Stomach (tissue), 9 donors: Measurements from ENCODE around the gene ATP5F1D. TPM values are rescaled to one million over a fixed set of nuclear protein-coding genes. Genes with fewer than 3 reads are reported as not detected.

Experiments used
- DNase-seq, 2 donors: peaks; one replicate each; pipeline versions ENCODE4 v3.0.0 to v3.0.0-alpha.2; 2013 to 2019
- H3K27ac ChIP-seq, 5 donors: fragments of 200-600 bp in 4 of 5; sonication (generic) in 4 of 5; one replicate each; pipeline ENCODE4 v1.5.1; 2013 to 2019; ENCODE audit warnings: mild to moderate bottlenecking in 1 of 5, moderate library complexity in 1 of 5
- H3K27me3 ChIP-seq, 3 donors: fragments of 200-600 bp; sonication (generic); one replicate each; pipeline ENCODE4 v1.5.1; 2017 to 2019; ENCODE audit warnings: mixed run types in 1 of 3
- H3K36me3 ChIP-seq, 4 donors: fragments of 200-600 bp; sonication (generic); 1 replicate in 3 of 4; 2 replicates in 1 of 4; pipeline ENCODE4 v1.5.1; 2016 to 2019
- H3K4me1 ChIP-seq, 4 donors: fragments of 200-600 bp; sonication (generic); one replicate each; pipeline ENCODE4 v1.5.1; 2016 to 2019
- H3K4me3 ChIP-seq, 4 donors: fragments of 200-600 bp; sonication (generic) in 3 of 4; one replicate each; pipeline ENCODE4 v1.5.1; 2016 to 2019; ENCODE audit warnings: mild to moderate bottlenecking in 1 of 4
- H3K9me3 ChIP-seq, 4 donors: fragments of 200-600 bp; sonication (generic); one replicate each; pipeline ENCODE4 v1.5.1; 2016 to 2019
- CTCF ChIP-seq, 7 experiments: fragments of 450-650 bp in 4 of 7; fragments of 200-600 bp in 3 of 7; sonication (generic) in 3 of 7; IDR thresholded peaks; one replicate each; pipeline ENCODE4 v1.5.1; 2016 to 2019; ENCODE audit warnings: antibody characterized with exemption in 7 of 7, control low read depth in 2 of 7, mild to moderate bottlenecking in 1 of 7
- EP300 ChIP-seq: sonication (generic); formaldehyde crosslinking; IDR thresholded peaks from one replicate; pipeline ENCODE4 v1.6.1; 2017; ENCODE audit warnings: antibody characterized with exemption
- POLR2A ChIP-seq, 4 donors: fragments of 450-650 bp; IDR thresholded peaks; one replicate each; pipeline ENCODE4 v1.6.1; 2016; ENCODE audit warnings: antibody characterized with exemption in 4 of 4, control low read depth in 2 of 4, mild to moderate bottlenecking in 1 of 4, moderate library complexity in 1 of 4
- POLR2AphosphoS5 ChIP-seq, 3 donors: sonication (generic); formaldehyde crosslinking; IDR thresholded peaks; one replicate each; pipeline ENCODE4 v1.6.1; 2016; ENCODE audit warnings: antibody characterized with exemption in 3 of 3
- WGBS, 5 donors: extraction: QIAGEN DNeasy Blood & Tissue Kit in 3 of 5; methylation state at CpG; one replicate each; pipeline versions ENCODE4 v1.1.5 to v1.1.7; 2013 to 2018; 5-methylcytosine and 5-hydroxymethylcytosine counted together
- intact Hi-C: fragments of 100-400 bp; cut with DNase I; formaldehyde crosslinking; loops from one replicate; pipeline ENCODE4 v1.15.1; 2023; ENCODE audit warnings: low total_unique reads
- polyA plus RNA-seq, 3 donors: library from polyadenylated mRNA; stranded (reverse); fragments of 200-250 nt; gene quantifications; one replicate each; pipeline ENCODE4 v1.2.3, GENCODE V29; 2013
- total RNA-seq, 5 donors: library from RNA; depleted of rRNA; stranded (reverse); fragments of >200 nt; gene quantifications; one replicate each; pipeline versions ENCODE4 v1.1.0 to v1.2.3, GENCODE V29; 2014 to 2016
- donor health status: healthy with polysubstance abuse.
- donor health status: Bipolar disorder and iron deficiency.
- donor health status: healthy.

Gene ATP5F1D
- total and polyA plus RNA-seq, 8 donors, result 26.4 to 905 (median 272) TPM

DNA sequence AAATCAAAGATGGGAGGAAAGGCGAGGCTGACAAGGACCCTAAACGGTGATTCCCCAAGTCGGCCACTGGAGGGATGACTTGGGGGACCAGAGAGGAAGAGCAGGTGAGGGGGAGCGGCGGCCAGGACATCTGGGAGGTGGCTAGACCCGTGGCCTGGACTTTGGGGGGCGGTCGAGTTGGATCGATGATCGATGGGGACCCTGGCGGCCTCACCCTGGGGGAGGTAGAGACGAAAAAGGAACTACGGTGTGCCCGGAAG is 19.9 kb downstream of the ATP5F1D start:
- Histone ChIP-seq H3K27me3 (no peaks in the 10 kb centered on the region), H3K4me1 (peaks cover 72 to 95% (median 88%) of the 10 kb centered on the region in 4 donors), H3K4me3 (peak overlapping the region; percentile 52 to 69 (median 62)), H3K27ac (peak overlapping the region; percentile 93 to 100 (median 100)), H3K9me3 (no peaks in the 10 kb centered on the region), H3K36me3 (peaks cover 18 to 22% (median 20%) of the 10 kb centered on the region in 4 donors)
- TF ChIP-seq CTCF (IDR thresholded peaks at IDR 0.05) (no peak), POLR2A (IDR thresholded peaks at IDR 0.05) (no peak), POLR2AphosphoS5 (IDR thresholded peaks at IDR 0.05) (no peak), EP300 (no peak)
- DNase-seq, result no peak
- 6 to 14% (median 12%) methylated on average over 14 of the region's 14 CpGs for WGBS, 5 donors
- intact Hi-C loops, result no loop called here

DNA sequence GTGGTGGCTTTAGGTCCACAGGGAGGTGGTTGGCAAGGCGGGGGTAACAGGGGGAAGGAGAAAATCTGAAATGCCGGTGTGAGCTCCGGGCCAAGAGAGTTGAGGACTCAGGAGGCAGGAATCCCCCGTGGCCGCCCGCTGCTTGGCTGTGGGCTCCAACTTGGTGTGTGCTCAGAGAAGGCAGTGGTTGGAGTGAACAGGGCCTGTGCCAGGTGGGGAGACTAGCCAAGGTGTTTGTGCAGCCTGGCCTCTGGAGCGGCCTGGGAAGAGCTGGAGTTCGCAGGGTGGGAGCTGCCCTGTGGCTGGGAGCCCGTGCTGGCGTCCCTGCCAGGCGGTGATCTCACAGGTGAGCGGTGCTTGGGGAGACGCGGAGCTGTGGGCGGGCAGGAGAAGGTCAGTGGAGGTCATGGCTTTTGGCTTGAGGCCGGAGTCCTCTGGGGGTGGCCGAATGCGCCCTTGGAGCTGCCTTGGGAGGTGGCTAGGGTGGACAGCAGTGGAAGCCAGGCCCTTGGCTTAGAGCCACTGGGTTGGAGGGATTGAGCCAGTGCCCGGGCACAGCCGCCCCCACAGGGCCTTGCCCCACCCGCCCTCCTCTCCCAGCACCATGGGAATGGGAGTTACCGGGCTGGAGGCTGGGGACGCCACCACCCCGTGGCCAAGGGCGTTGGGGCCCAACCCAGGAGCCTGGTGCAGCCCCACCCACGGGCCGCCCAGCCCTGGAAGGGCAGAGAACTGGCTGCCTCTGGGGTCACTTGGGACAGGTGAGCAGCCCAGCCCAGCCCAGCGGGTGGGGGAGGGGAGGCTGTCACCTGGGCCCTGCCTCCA is 20.5 kb downstream of the ATP5F1D start:
- WGBS, 5 donors, result 9 to 31% (median 19%) methylated on average over 18 to 28 of the region's 28 CpGs
- Histone ChIP-seq H3K36me3 (peaks cover 13 to 17% (median 14%) of the 10 kb centered on the region in 4 donors), H3K27ac (peak overlapping the region; percentile 93 to 100 (median 100)), H3K27me3 (no peaks in the 10 kb centered on the region), H3K9me3 (no peaks in the 10 kb centered on the region), H3K4me3 (peak overlapping the region; percentile 52 to 69 (median 62)), H3K4me1 (peaks cover 77 to 95% (median 89%) of the 10 kb centered on the region in 4 donors)
- TF ChIP-seq CTCF (IDR thresholded peaks at IDR 0.05) (no peak), POLR2AphosphoS5 (IDR thresholded peaks at IDR 0.05) (peak in 2 of 3 donors; percentile 83 to 87), POLR2A (IDR thresholded peaks at IDR 0.05) (peak in 1 of 4 donors; percentile 71), EP300 (no peak)
- peak; percentile 93 to 96 for DNase-seq
- intact Hi-C loops, result no loop called here

DNA sequence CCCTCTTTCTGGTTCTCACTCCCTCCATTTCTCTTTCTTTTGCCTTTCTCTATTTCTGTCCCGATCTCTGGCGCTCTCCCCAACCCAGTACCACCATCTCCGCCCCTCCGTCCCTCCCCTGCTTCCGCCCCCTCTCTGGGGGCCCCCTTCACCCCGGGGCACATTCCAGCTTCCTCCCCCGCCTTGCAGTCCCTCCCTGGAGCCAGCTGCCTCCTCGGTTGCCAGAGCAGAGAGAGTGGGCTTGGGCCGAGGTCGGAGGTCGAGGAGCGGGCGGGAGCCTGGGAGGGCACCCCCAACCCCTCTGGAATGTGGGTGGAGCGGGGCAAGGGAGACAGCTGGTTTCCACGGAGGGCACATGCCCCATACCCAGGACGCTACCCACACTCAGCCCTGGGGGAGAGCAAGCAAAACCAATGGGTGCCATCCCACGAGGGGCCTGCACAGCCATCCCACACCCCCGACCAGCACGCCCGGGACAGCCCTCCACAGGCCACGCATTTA is 21.1 kb downstream of the ATP5F1D start:
- intact Hi-C loops, result no loop called here
- Histone ChIP-seq H3K4me3 (peak overlapping the region in 2 of 4 donors; percentile 52 to 69), H3K36me3 (peaks cover 6 to 10% (median 8%) of the 10 kb centered on the region in 4 donors), H3K4me1 (peaks cover 79 to 95% (median 89%) of the 10 kb centered on the region in 4 donors), H3K9me3 (no peaks in the 10 kb centered on the region), H3K27ac (peak overlapping the region; percentile 93 to 100 (median 100)), H3K27me3 (no peaks in the 10 kb centered on the region)
- TF ChIP-seq POLR2AphosphoS5 (IDR thresholded peaks at IDR 0.05), result no peak
- TF ChIP-seq EP300, result no peak
- TF ChIP-seq CTCF (IDR thresholded peaks at IDR 0.05), result no peak
- DNase-seq, result no peak
- 23 to 40% (median 28%) methylated on average over 18 to 21 of the region's 21 CpGs for WGBS, 5 donors

GRCh38 chr19:1263188-1263587 is 21.6 kb downstream of the ATP5F1D start:
- Histone ChIP-seq H3K4me1 (peaks cover 79 to 95% (median 89%) of the 10 kb centered on the region in 4 donors), H3K9me3 (no peaks in the 10 kb centered on the region), H3K27ac (peak overlapping the region; percentile 93 to 100 (median 100)), H3K36me3 (peaks cover under 1 to 5% (median 2%) of the 10 kb centered on the region in 4 donors), H3K4me3 (no peak overlapping the region), H3K27me3 (no peaks in the 10 kb centered on the region)
- TF ChIP-seq POLR2A (IDR thresholded peaks at IDR 0.05), result no peak
- no peak for TF ChIP-seq POLR2AphosphoS5 (IDR thresholded peaks at IDR 0.05)
- no peak for TF ChIP-seq EP300
- no peak for TF ChIP-seq CTCF (IDR thresholded peaks at IDR 0.05)
- DNase-seq, result no peak
- WGBS, 5 donors, result 47 to 75% (median 62%) methylated on average over 5 of the region's 5 CpGs
- intact Hi-C loops, result no loop called here
